HepG2 (cell line): ENCODE measurements around the gene RASD2. TPM values are rescaled to one million over a fixed set of nuclear protein-coding genes. Genes with fewer than 3 reads are reported as not detected.

Source experiments
- KIAA2018 ChIP-seq: sonication (generic); formaldehyde crosslinking; IDR thresholded peaks from 2 replicates; pipeline ENCODE4 v1.5.0; 2020; ENCODE audit warnings: mild to moderate bottlenecking, missing genetic modification reagents, borderline replicate concordance
- LCORL ChIP-seq, 2 experiments: fragments of 450-650 bp in 1 of 2; sonication (generic) in 1 of 2; formaldehyde crosslinking in 1 of 2; IDR thresholded peaks; 2 replicates each; pipeline versions ENCODE4 v1.5.0 to v1.6.1; 2017 to 2020; ENCODE audit warnings: antibody characterized with exemption in 1 of 2, missing genetic modification reagents in 1 of 2
- SP1 ChIP-seq, 2 experiments: fragments of 450-650 bp in 1 of 2; sonication (generic) in 1 of 2; formaldehyde crosslinking in 1 of 2; IDR thresholded peaks; 2 replicates each; pipeline versions ENCODE4 v1.4.0 to v1.6.1; 2016 to 2020; ENCODE audit warnings: missing genetic modification reagents in 1 of 2
- ZNF788 ChIP-seq: sonication (generic); formaldehyde crosslinking; IDR thresholded peaks from 2 replicates; pipeline ENCODE4 v1.5.0; 2020; ENCODE audit warnings: mild to moderate bottlenecking, missing genetic modification reagents, borderline replicate concordance
- polyA plus RNA-seq, 8 experiments: library from polyadenylated mRNA; depleted of rRNA in 3 of 8; stranded (reverse) in 7 of 8; unstranded in 1 of 8; fragments of >200 nt; fragmentation: Illumina TruSeq in 4 of 8; extraction: Trizol in 4 of 8; gene quantifications; 2 replicates each; pipeline versions ENCODE4 v1.2.1 to v1.2.3, GENCODE V29; 2011 to 2016; ENCODE audit warnings: low read depth in 4 of 8, missing spikeins in 1 of 8, mixed read lengths in 1 of 8; ENCODE audit not compliant: insufficient read depth in 1 of 8
- total RNA-seq, 5 experiments: library from RNA; depleted of rRNA; stranded (reverse); fragments of >200 nt; fragmentation: Illumina TruSeq; extraction: Trizol; gene quantifications; 2 replicates each; pipeline ENCODE4 v1.2.3, GENCODE V29; 2016; ENCODE audit warnings: low read depth in 1 of 5

RASD2 gene
- total and polyA plus RNA-seq, 2 of the 13 experiments (the other 11 are each of a cell fraction or from before 2014, with no cell fraction given), result not detected

- TF ChIP-seq KIAA2018 (CRISPR knock-in tag) (no peak), ZNF788 (CRISPR knock-in tag) (no peak), LCORL (IDR thresholded peaks at IDR 0.05) (0 out of 2 replicates have a peak, but pooled peaks have one; percentile 5), LCORL (CRISPR knock-in tag; IDR thresholded peaks at IDR 0.05) (no peak), SP1 (IDR thresholded peaks at IDR 0.05) (peak; percentile 7; the same call in 1 of the 2 replicates), SP1 (CRISPR knock-in tag; IDR thresholded peaks at IDR 0.05) (no peak)
These were observed 61.3 kb downstream of the RASD2 start (continued) for GRCh38 chr22:35601743-35602615.

Other genes starting within 250 kb of the RASD2 start
- 26.0 and 30.8 TPM in 2 replicates for gene TOM1, start 240.9 kb upstream of the RASD2 start, total RNA-seq (2016; rRNA removed; fragmentation: Illumina TruSeq; extraction: Trizol)
- gene TOM1, start 240.9 kb upstream of the RASD2 start, polyA plus RNA-seq (2011; rRNA removed), result 87.3 and 109 TPM in 2 replicates
- gene HMOX1, start 159.7 kb upstream of the RASD2 start, total RNA-seq (2016; rRNA removed; fragmentation: Illumina TruSeq; extraction: Trizol), result 53.6 and 54.1 TPM in 2 replicates
- 60.5 and 67.4 TPM in 2 replicates for gene HMOX1, start 159.7 kb upstream of the RASD2 start, polyA plus RNA-seq (2011; rRNA removed)
- 87.1 and 93.5 TPM in 2 replicates for gene MCM5, start 140.7 kb upstream of the RASD2 start, total RNA-seq (2016; rRNA removed; fragmentation: Illumina TruSeq; extraction: Trizol)
- gene MCM5, start 140.7 kb upstream of the RASD2 start, polyA plus RNA-seq (2011; rRNA removed), result 35.0 and 40.2 TPM in 2 replicates
- gene MB, start 76.5 kb downstream of the RASD2 start, total RNA-seq (2016; rRNA removed; fragmentation: Illumina TruSeq; extraction: Trizol), result not detected in 2 replicates
- 0.07 TPM in 2 replicates for gene MB, start 76.5 kb downstream of the RASD2 start, polyA plus RNA-seq (2011; rRNA removed)
- gene APOL6, start 107.6 kb downstream of the RASD2 start, total RNA-seq (2016; rRNA removed; fragmentation: Illumina TruSeq; extraction: Trizol), result 6.3 and 7.5 TPM in 2 replicates
- gene APOL6, start 107.6 kb downstream of the RASD2 start, polyA plus RNA-seq (2011; rRNA removed), result 5.2 and 6.5 TPM in 2 replicates
- gene APOL5, start 177.0 kb downstream of the RASD2 start, total RNA-seq (2016; rRNA removed; fragmentation: Illumina TruSeq; extraction: Trizol), result not detected in 2 replicates
- gene APOL5, start 177.0 kb downstream of the RASD2 start, polyA plus RNA-seq (2011; rRNA removed), result not detected in 2 replicates